Medulla oblongata (tissue), 1 donor: ENCODE measurements around the gene ZNF580.

Experiments
- DNase-seq: peaks from one replicate; pipeline ENCODE4 v3.0.0-alpha.2; 2015; ENCODE audit errors: extremely low spot score

ZNF580 gene

GRCh38 chr19:55606471-55606787 is 34.4 kb upstream of the ZNF580 start:
- no peak for DNase-seq

- no peak for DNase-seq
These were observed 34.0 kb upstream of the ZNF580 start for GRCh38 chr19:55606817-55607216.

- no peak for DNase-seq
These were observed 31.5 kb upstream of the ZNF580 start for GRCh38 chr19:55609326-55609725.

- DNase-seq: no peak
These were observed 29.4 kb upstream of the ZNF580 start for GRCh38 chr19:55611300-55611982.

GRCh38 chr19:55611983-55612645 is 28.7 kb upstream of the ZNF580 start:
- DNase-seq: no peak

- DNase-seq: no peak
These were observed 27.4 kb upstream of the ZNF580 start for GRCh38 chr19:55613396-55613795.

- no peak for DNase-seq
These were observed 26.7 kb upstream of the ZNF580 start for GRCh38 chr19:55613930-55614710.

GRCh38 chr19:55614711-55615542 is 25.9 kb upstream of the ZNF580 start:
- no peak for DNase-seq

- DNase-seq: no peak
These were observed 25.0 kb upstream of the ZNF580 start for GRCh38 chr19:55615543-55616394.

GRCh38 chr19:55616395-55616875 is 24.4 kb upstream of the ZNF580 start:
- no peak for DNase-seq

- DNase-seq: no peak
These were observed 23.4 kb upstream of the ZNF580 start for GRCh38 chr19:55617426-55617825.

- no peak for DNase-seq
These were observed 22.4 kb upstream of the ZNF580 start for GRCh38 chr19:55618426-55618825.

- DNase-seq: no peak
These were observed 21.5 kb upstream of the ZNF580 start for GRCh38 chr19:55619286-55619685.

GRCh38 chr19:55620410-55621204 is 20.2 kb upstream of the ZNF580 start:
- no peak for DNase-seq

- no peak for DNase-seq
These were observed 19.6 kb upstream of the ZNF580 start for GRCh38 chr19:55621205-55621672.

- DNase-seq: no peak
These were observed 19.1 kb upstream of the ZNF580 start for GRCh38 chr19:55621673-55622231.

- no peak for DNase-seq
These were observed 18.4 kb upstream of the ZNF580 start for GRCh38 chr19:55622242-55622969.

GRCh38 chr19:55623130-55623529 is 17.7 kb upstream of the ZNF580 start:
- DNase-seq: no peak

- DNase-seq: no peak
These were observed 17.2 kb upstream of the ZNF580 start for GRCh38 chr19:55623561-55623960.
